Natural killer cell treated with Interleukin-12 subunit alpha and Interleukin-12 subunit beta and Interleukin-15 and Interleukin-18, amount 100 ng/mL, for 72 hours (primary cell): Measurements from ENCODE around the gene P2RX5. TPM values are rescaled to one million over a fixed set of nuclear protein-coding genes. Genes with fewer than 3 reads are reported as not detected.

Experiments
- ATAC-seq, 2 donors: fragments of 150-1000 bp; cut with Tn5 transposase in 1 of 2; sonication (Bioruptor Pico), chemical (Tn5 transposase) in 1 of 2; 2 replicates each; pipeline ENCODE4 v1.10.0; 2021
- DNase-seq: peaks from one replicate; pipeline ENCODE4 v3.0.0; 2022; ENCODE audit warnings: low spot score
- H3K27ac Mint-ChIP-seq, 2 donors: 1 replicate in 1 of 2; 2 replicates in 1 of 2; pipeline ENCODE4 v1.8.0; 2022; ENCODE audit warnings: mixed read lengths in 2 of 2, mild to moderate bottlenecking in 1 of 2, moderate library complexity in 1 of 2
- H3K27me3 Mint-ChIP-seq, 2 donors: 1 replicate in 1 of 2; 2 replicates in 1 of 2; pipeline ENCODE4 v1.8.0; 2022; ENCODE audit warnings: mixed read lengths in 2 of 2
- H3K36me3 Mint-ChIP-seq: one replicate; pipeline ENCODE4 v1.8.0; 2022; ENCODE audit warnings: mixed read lengths
- H3K4me1 Mint-ChIP-seq, 2 donors: 1 replicate in 1 of 2; 2 replicates in 1 of 2; pipeline ENCODE4 v1.8.0; 2022; ENCODE audit warnings: low read depth in 2 of 2, mixed read lengths in 2 of 2, mild to moderate bottlenecking in 1 of 2
- H3K4me3 Mint-ChIP-seq: one replicate; pipeline ENCODE4 v1.8.0; 2022; ENCODE audit warnings: mixed read lengths
- H3K9me3 Mint-ChIP-seq: 2 replicates; pipeline ENCODE4 v1.8.0; 2022; ENCODE audit warnings: mixed read lengths
- total RNA-seq, 2 donors: library from RNA; stranded (reverse); gene quantifications; one replicate each; pipeline ENCODE4 v1.2.3, GENCODE V29; 2022

The P2RX5 gene
- total RNA-seq, 2 donors from 2014 or later, result 2,596 to 3,366 TPM

- Mint-ChIP-seq H3K27ac (peak overlapping the region; percentile 68 to 90), H3K4me3 (peak overlapping the region; percentile 54), H3K36me3 (no peaks in the 10 kb centered on the region), H3K9me3 (no peaks in the 10 kb centered on the region), H3K27me3 (no peaks in the 10 kb centered on the region), H3K4me1 (peaks cover 19 to 28% of the 10 kb centered on the region in 2 donors)
- ATAC-seq, result peak; percentile 72 to 74
- DNase-seq, result no peak
Measured at GRCh38 chr17:3683054-3683511, 12.9 kb downstream of the P2RX5 start.

DNA sequence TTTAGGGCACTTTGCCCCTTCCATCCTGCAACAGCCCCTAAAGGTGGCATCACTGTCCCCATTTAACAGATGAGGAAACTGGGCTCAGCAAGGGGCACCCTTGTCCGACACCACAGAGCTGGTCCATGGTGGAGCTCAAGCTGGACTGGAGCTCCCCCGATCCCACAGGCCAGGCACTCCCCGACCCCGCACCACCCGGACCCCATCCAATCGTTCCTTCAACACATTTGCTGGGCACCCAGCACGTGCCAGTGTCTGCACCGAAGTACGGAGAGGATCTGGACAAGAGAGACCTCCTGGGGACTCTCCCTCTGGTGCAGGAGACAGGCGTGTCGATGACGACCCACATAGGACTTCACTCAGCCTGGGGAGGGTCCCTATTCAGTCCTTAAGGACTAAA is 13.9 kb downstream of the P2RX5 start:
- H3K27ac Mint-ChIP-seq, result peak overlapping the region; percentile 68 to 90
- H3K4me1 Mint-ChIP-seq, result peaks cover 19 to 32% of the 10 kb centered on the region in 2 donors
- ATAC-seq, result no peak
- no peaks in the 10 kb centered on the region for H3K27me3 Mint-ChIP-seq
- no peaks in the 10 kb centered on the region for H3K9me3 Mint-ChIP-seq
- no peak for DNase-seq
- no peaks in the 10 kb centered on the region for H3K36me3 Mint-ChIP-seq
- no peak overlapping the region for H3K4me3 Mint-ChIP-seq

DNA sequence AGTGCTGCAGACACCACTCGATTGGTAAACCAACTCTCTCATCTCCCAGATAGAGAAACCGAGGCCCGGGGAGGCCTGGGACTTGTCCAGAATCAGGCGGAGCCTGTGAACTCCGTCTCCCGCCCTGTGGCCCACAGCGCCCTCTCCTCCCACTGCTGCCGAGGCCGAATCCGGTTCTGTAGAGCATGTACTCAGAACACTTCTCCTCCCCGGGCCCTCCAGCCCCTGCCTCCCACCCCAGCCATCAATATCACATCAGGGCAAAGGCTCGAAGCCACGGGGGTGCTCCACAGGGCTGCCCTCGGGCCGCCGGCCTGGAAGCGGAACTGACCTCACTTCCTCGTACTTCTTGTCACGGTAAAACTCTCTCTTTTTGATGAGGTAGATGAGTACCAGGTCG is 14.4 kb downstream of the P2RX5 start:
- H3K27me3 Mint-ChIP-seq, result no peaks in the 10 kb centered on the region
- H3K27ac Mint-ChIP-seq, result peak overlapping the region; percentile 68 to 90
- no peaks in the 10 kb centered on the region for H3K36me3 Mint-ChIP-seq
- H3K9me3 Mint-ChIP-seq, result no peaks in the 10 kb centered on the region
- no peak for DNase-seq
- ATAC-seq, result no peak
- H3K4me3 Mint-ChIP-seq, result no peak overlapping the region
- peaks cover 19 to 32% of the 10 kb centered on the region in 2 donors for H3K4me1 Mint-ChIP-seq

- Mint-ChIP-seq H3K4me3 (no peak overlapping the region), H3K4me1 (peaks cover 19 to 33% of the 10 kb centered on the region in 2 donors), H3K27ac (peak overlapping the region; percentile 68 to 90), H3K9me3 (no peaks in the 10 kb centered on the region), H3K27me3 (no peaks in the 10 kb centered on the region), H3K36me3 (no peaks in the 10 kb centered on the region)
- ATAC-seq (no peak), DNase-seq (no peak)
Measured at GRCh38 chr17:3681057-3681456, 14.9 kb downstream of the P2RX5 start.

DNA sequence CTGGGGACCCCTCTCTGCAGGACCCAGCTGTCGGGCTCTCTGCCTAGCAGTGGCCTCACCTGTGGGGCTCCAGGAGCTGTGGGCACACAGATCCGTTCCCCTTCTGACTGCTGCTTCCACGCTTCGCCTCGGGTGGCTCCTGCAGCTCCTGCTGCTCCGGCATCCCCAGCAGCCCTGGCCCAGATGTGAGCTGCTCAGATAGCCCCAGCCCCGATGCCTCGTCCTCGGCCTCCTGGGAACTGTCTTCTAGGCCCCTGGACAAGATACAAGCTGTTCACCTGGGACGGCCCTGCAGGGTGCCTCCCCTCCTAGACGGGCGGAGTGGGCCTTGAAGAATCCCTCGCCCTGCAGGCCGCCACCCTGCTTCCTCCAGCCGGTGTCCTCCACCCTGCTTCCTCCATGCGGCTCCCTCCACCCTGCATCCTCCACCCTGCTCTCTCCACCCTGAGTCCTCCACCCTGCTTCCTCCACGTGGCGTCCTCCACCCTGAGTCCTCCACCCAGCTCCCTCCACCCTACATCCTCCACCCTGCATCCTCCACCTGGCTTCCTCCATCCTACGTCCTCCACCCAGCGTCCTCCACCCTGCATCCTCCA is 16.3 kb downstream of the P2RX5 start:
- Mint-ChIP-seq H3K4me1 (peaks cover 21 to 35% of the 10 kb centered on the region in 2 donors), H3K9me3 (no peaks in the 10 kb centered on the region), H3K36me3 (no peaks in the 10 kb centered on the region), H3K27ac (peak overlapping the region; percentile 65 to 82), H3K27me3 (no peaks in the 10 kb centered on the region), H3K4me3 (peak overlapping the region; percentile 39)
- DNase-seq (no peak), ATAC-seq (peak in 1 of 2 donors; percentile 17)

GRCh38 chr17:3678821-3679530 is 17.0 kb downstream of the P2RX5 start:
- Mint-ChIP-seq H3K36me3 (no peaks in the 10 kb centered on the region), H3K4me3 (no peak overlapping the region), H3K27me3 (no peaks in the 10 kb centered on the region), H3K4me1 (peaks cover 25 to 39% of the 10 kb centered on the region in 2 donors), H3K9me3 (no peaks in the 10 kb centered on the region), H3K27ac (peak overlapping the region; percentile 65 to 82)
- DNase-seq, result no peak
- peak; percentile 1 to 17 for ATAC-seq

DNA sequence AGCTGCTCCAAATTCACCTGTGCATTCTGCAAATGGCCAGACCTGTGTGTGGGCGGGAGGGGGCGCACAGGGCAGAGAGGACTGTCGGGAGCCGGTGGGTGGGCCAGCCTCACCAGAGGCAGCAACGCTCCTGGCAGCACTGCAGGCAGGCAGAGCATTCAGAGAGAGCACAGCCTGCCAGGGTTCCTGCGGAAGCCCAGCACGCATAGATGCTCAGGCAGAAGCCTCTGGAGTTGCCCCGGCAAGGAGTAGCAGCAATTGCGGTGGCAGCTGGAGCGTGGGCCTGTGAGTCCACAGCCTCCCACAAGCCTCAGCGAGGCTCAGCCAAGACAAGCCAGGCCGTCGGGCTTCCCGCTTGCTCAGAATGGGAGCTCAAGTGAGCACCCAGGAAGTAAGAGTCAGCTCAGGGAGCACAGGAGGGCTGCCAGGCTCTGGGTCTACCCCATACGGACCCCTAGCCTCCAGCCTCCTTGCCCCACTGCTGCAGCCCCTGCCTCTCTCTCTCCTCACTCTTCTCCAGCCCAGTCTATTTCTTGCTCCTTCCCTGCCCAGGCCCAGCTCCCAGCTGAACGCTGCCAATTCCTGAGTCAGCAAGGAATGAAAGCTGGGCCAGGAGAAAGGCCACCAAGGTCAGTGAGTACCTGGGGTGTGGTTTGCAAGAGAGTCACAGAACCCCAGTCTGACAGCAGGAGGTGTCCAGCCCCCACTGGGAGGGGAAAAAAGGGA is 17.7 kb downstream of the P2RX5 start:
- H3K36me3 Mint-ChIP-seq, result no peaks in the 10 kb centered on the region
- H3K9me3 Mint-ChIP-seq, result no peaks in the 10 kb centered on the region
- no peak overlapping the region for H3K4me3 Mint-ChIP-seq
- DNase-seq (no peak), ATAC-seq (peak in 1 of 2 donors; percentile 41)
- peak overlapping the region; percentile 57 to 69 for H3K27ac Mint-ChIP-seq
- no peaks in the 10 kb centered on the region for H3K27me3 Mint-ChIP-seq
- peaks cover 23 to 39% of the 10 kb centered on the region in 2 donors for H3K4me1 Mint-ChIP-seq

GRCh38 chr17:3675886-3676285 is 20.1 kb downstream of the P2RX5 start:
- no peak for ATAC-seq
- H3K27ac Mint-ChIP-seq, result peak overlapping the region; percentile 69

GRCh38 chr17:3672571-3672970 is 23.4 kb downstream of the P2RX5 start:
- peak overlapping the region; percentile 78 to 90 for H3K27ac Mint-ChIP-seq
- peaks cover 9% of the 10 kb centered on the region for H3K36me3 Mint-ChIP-seq
- peaks cover 25 to 40% of the 10 kb centered on the region in 2 donors for H3K4me1 Mint-ChIP-seq
- H3K9me3 Mint-ChIP-seq, result no peaks in the 10 kb centered on the region
- DNase-seq (no peak), ATAC-seq (no peak)
- H3K4me3 Mint-ChIP-seq, result peak overlapping the region; percentile 34
- no peaks in the 10 kb centered on the region for H3K27me3 Mint-ChIP-seq

More at GRCh38 chr17:3675886-3676285, 20.1 kb downstream of the P2RX5 start:
- Mint-ChIP-seq H3K36me3 (peaks cover 4% of the 10 kb centered on the region), H3K4me3 (no peak overlapping the region), H3K4me1 (peaks cover 12 to 36% of the 10 kb centered on the region in 2 donors), H3K27me3 (no peaks in the 10 kb centered on the region), H3K9me3 (no peaks in the 10 kb centered on the region)
- DNase-seq, result no peak

- peak overlapping the region; percentile 90 to 96 for H3K27ac Mint-ChIP-seq
- ATAC-seq (no peak), DNase-seq (no peak)
- no peaks in the 10 kb centered on the region for H3K9me3 Mint-ChIP-seq
- H3K27me3 Mint-ChIP-seq, result no peaks in the 10 kb centered on the region
- peaks cover 14% of the 10 kb centered on the region for H3K36me3 Mint-ChIP-seq
- peaks cover 40 to 52% of the 10 kb centered on the region in 2 donors for H3K4me1 Mint-ChIP-seq
- peak overlapping the region; percentile 95 for H3K4me3 Mint-ChIP-seq
Measured at GRCh38 chr17:3669548-3669947, 26.4 kb downstream of the P2RX5 start.

- ATAC-seq (no peak), DNase-seq (no peak)
- Mint-ChIP-seq H3K4me3 (peak overlapping the region; percentile 95), H3K9me3 (no peaks in the 10 kb centered on the region), H3K4me1 (peaks cover 36 to 50% of the 10 kb centered on the region in 2 donors), H3K36me3 (peaks cover 14% of the 10 kb centered on the region), H3K27me3 (no peaks in the 10 kb centered on the region), H3K27ac (peak overlapping the region; percentile 90 to 96)
Measured at GRCh38 chr17:3669085-3669347, 26.9 kb downstream of the P2RX5 start.

GRCh38 chr17:3668279-3669084 is 27.5 kb downstream of the P2RX5 start, which contains the start of the genes EMC6 and TAX1BP3:
Gene EMC6, plus strand, starts transcription at chr17:3668812. Its CDS starts 335 bp downstream, at chr17:3669147.
Gene TAX1BP3, minus strand, starts transcription at chr17:3668578. Its CDS starts 52 bp downstream, at chr17:3668526.
- ATAC-seq, result peak; percentile 86 to 89
- H3K27me3 Mint-ChIP-seq, result no peaks in the 10 kb centered on the region
- peaks cover 14% of the 10 kb centered on the region for H3K36me3 Mint-ChIP-seq
- H3K9me3 Mint-ChIP-seq, result no peaks in the 10 kb centered on the region
- peaks cover 36 to 50% of the 10 kb centered on the region in 2 donors for H3K4me1 Mint-ChIP-seq
- DNase-seq, result peak; percentile 99
- peak within 1 kb of the TSS; percentile 90 to 96 for H3K27ac Mint-ChIP-seq
- H3K4me3 Mint-ChIP-seq, result peak within 1 kb of the TSS; percentile 95
